Tongue (tissue), 2 donors: ENCODE data around the gene CHST10. TPM values are rescaled to one million over a fixed set of nuclear protein-coding genes. Genes with fewer than 3 reads are reported as not detected.

Experiments
- DNase-seq: peaks from one replicate; pipeline ENCODE4 v3.0.0-alpha.2; 2015
- total RNA-seq: library from RNA; depleted of rRNA; stranded (reverse); fragments of >200 nt; gene quantifications from one replicate; pipeline ENCODE4 v1.2.3, GENCODE V29; 2014

CHST10 gene
- total RNA-seq, 1 donor from 2014 or later = 21.4 TPM

GRCh38 chr2:100416397-100416934 is 1.0 kb downstream of the CHST10 start:
- DNase-seq = no peak

DNA sequence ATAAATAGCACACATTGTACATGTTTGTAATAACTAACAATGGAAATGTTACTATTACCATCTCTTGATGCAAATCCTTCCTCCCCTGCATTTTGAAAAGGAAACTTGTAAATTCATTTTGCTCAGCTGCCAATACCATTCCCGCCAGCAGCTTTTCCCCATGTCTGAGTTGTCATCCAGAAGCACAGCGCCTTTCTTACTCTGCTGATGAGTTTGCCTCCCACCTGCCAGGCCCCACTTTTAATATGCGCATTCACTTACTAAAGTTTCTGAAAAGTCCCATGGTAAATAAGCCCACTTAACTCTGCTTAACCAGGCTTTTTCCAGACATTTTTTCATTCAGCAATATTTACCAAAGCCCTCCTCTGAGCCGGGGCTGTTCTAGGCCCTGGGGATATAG is 3.9 kb downstream of the CHST10 start:
- no peak for DNase-seq

GRCh38 chr2:100412881-100413321 is 4.6 kb downstream of the CHST10 start:
- no peak for DNase-seq

- no peak for DNase-seq
These were observed 5.0 kb downstream of the CHST10 start for GRCh38 chr2:100412466-100412865.

DNA sequence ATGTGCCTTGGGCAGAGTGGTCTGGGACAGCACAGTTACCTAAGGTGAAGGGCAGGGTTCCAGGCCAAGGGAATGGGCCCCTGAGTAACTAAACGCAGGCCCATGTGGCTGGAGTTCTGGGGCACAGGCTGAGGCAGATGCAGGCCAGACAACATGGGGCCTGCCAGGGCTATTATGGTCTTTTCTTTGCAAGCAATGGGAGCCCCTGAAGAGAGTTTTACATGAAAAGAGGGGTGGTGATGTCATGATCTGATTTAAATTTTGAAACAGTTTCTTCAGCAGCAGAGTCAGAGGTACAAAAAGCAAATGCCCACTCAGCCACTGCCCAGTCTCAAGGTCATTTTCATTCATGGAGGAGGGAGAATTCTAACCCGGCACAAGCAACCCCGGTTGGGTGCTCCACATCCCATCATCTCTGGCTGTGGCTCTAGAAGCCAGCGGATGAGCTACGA is 5.6 kb downstream of the CHST10 start:
- DNase-seq = no peak

GRCh38 chr2:100409975-100410647 is 7.4 kb downstream of the CHST10 start:
- no peak for DNase-seq

- no peak for DNase-seq
These were observed 8.0 kb downstream of the CHST10 start for GRCh38 chr2:100409461-100409860.

- no peak for DNase-seq
These were observed 8.5 kb downstream of the CHST10 start for GRCh38 chr2:100408941-100409340.

DNA sequence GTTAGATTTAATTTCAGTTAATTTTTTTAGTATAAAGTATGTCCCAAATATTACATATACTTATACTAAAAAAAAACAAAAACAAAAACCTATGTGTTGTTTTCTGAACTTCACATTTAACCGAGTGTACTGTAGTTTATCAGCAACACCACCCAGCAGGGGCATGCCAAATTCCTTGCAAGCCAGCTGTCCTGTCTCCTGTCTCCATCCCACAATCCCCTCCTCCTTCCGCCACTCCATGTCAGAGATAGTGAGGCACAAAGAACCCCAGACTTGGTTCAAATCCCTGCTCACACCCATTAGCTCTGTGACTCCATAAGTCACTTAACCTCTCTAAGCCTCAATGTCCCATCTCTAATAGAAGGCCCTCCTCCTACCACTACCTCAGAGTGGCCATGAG is 9.4 kb downstream of the CHST10 start:
- no peak for DNase-seq

- DNase-seq = no peak
These were observed 9.9 kb downstream of the CHST10 start for GRCh38 chr2:100407563-100407962.

- no peak for DNase-seq
These were observed 10.4 kb downstream of the CHST10 start for GRCh38 chr2:100407073-100407472.

- no peak for DNase-seq
These were observed 11.4 kb downstream of the CHST10 start for GRCh38 chr2:100406120-100406508.

DNA sequence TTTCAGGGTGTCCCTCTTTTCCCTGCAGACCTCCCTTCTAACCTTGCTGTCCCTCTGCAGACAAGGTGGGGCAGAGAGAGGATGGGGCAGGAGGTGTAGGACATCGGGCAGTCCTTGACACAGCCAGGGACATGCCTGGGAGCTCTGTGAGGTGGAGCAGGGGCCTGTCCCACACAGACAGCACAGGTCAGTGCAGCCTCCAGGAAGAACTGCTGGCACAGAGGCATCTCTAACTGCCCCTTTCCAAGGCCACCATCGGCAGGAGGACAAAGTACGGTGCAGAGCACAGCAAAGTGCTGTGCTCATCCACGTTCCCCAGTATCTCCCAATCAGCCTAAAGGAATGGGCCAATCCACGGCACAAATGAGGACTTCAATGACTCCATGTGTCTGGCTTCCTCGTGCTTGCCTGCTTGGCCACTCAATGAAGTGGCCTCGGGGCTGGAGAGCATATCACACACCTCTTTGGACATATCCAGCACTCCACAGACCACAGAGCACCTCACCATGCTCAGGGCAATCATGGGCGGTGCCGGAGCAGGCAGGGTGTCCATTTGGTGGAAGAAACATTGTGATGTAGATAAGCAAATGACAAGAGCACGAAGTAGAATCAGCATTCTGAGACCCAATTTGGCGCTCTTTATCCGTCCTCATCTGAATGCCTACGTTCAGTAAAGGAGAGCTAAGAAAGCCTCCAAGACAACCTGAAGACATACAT is 11.9 kb downstream of the CHST10 start:
- DNase-seq = no peak

GRCh38 chr2:100404411-100404810 is 13.1 kb downstream of the CHST10 start:
- DNase-seq = no peak

GRCh38 chr2:100403722-100404121 is 13.7 kb downstream of the CHST10 start:
- DNase-seq = no peak

GRCh38 chr2:100401268-100401667 is 16.2 kb downstream of the CHST10 start:
- DNase-seq = no peak

DNA sequence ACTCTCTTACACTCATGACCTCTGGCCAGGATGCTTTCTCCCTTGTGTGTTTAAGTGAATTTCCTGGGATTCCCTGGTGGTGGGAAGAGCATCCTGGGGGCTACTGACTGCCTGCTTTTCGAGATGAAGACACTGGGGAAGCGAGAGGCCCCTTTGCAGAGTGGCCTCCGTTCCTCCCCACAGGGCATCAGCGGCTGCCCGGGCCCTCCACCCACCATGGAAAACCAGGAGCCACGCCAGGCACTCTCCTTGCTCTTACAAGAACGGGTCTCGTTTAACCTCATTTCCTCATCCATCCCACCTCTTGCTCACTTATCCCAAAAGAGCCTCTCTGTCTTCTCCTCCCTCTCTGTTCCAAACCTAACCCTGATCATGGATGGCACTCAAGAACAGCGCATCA is 17.8 kb downstream of the CHST10 start:
- no peak for DNase-seq

- no peak for DNase-seq
These were observed 19.5 kb downstream of the CHST10 start for GRCh38 chr2:100397976-100398375.

GRCh38 chr2:100397118-100397860 is 20.2 kb downstream of the CHST10 start:
- DNase-seq = no peak

GRCh38 chr2:100396483-100396882 is 21.0 kb downstream of the CHST10 start:
- DNase-seq = no peak

GRCh38 chr2:100395532-100396350 is 21.7 kb downstream of the CHST10 start:
- DNase-seq = no peak

GRCh38 chr2:100394111-100394641 is 23.3 kb downstream of the CHST10 start:
- no peak for DNase-seq
